Neuronal stem cell (in vitro differentiated cells): ENCODE results near the gene SGK1.

ENCODE experiments used
- DNase-seq: peaks from one replicate; pipeline ENCODE4 v3.0.0-alpha.2; 2013; ENCODE audit warnings: low spot score
- H2AFZ ChIP-seq: one replicate; pipeline ENCODE4 v1.6.1; 2013; ENCODE audit warnings: mild to moderate bottlenecking, low read length, inconsistent platforms
- H2AK5ac ChIP-seq: 2 replicates; pipeline ENCODE4 v1.6.1; 2013; ENCODE audit warnings: low read depth, mild to moderate bottlenecking, inconsistent platforms, low read length, moderate library complexity, mixed read lengths
- H2BK120ac ChIP-seq: 2 replicates; pipeline ENCODE4 v1.6.1; 2013; ENCODE audit warnings: low read depth, mild to moderate bottlenecking, inconsistent platforms, low read length, moderate library complexity, mixed read lengths
- H2BK12ac ChIP-seq: one replicate; pipeline ENCODE4 v1.6.1; 2013; ENCODE audit warnings: low read length, inconsistent platforms
- H2BK15ac ChIP-seq: 2 replicates; pipeline ENCODE4 v1.6.1; 2013; ENCODE audit warnings: mild to moderate bottlenecking, low read length, inconsistent platforms, mixed read lengths
- H2BK5ac ChIP-seq: one replicate; pipeline ENCODE4 v1.6.1; 2013; ENCODE audit warnings: inconsistent platforms, mild to moderate bottlenecking, low read length, moderate library complexity
- H3K14ac ChIP-seq: one replicate; pipeline ENCODE4 v1.6.1; 2013; ENCODE audit warnings: low read length, inconsistent platforms
- H3K18ac ChIP-seq: 2 replicates; pipeline ENCODE4 v1.6.1; 2013; ENCODE audit warnings: low read length, inconsistent platforms
- H3K23ac ChIP-seq: 2 replicates; pipeline ENCODE4 v1.6.1; 2013; ENCODE audit warnings: low read depth, mild to moderate bottlenecking, mixed read lengths, low read length, inconsistent platforms; ENCODE audit not compliant: poor library complexity
- H3K27ac ChIP-seq: replicated peaks from 3 replicates; pipeline ENCODE4 v1.5.1; 2013; ENCODE audit warnings: low read length, inconsistent platforms
- H3K27me3 ChIP-seq, 3 experiments: 2 replicates each; pipeline ENCODE4 v1.6.1; 2013; ENCODE audit warnings: low read length in 3 of 3, mild to moderate bottlenecking in 2 of 3, inconsistent platforms in 1 of 3, low read depth in 1 of 3, mixed read lengths in 1 of 3, moderate library complexity in 1 of 3; ENCODE audit not compliant: control insufficient read depth in 3 of 3, insufficient read depth in 3 of 3
- H3K36me3 ChIP-seq, 2 donors: replicated peaks in 1 of 2; 2 replicates each; pipeline ENCODE4 v1.6.1; 2013; ENCODE audit warnings: low read length in 2 of 2; ENCODE audit not compliant: control insufficient read depth in 2 of 2, insufficient read depth in 2 of 2
- H3K4ac ChIP-seq: 2 replicates; pipeline ENCODE4 v1.6.1; 2013; ENCODE audit warnings: inconsistent platforms, mild to moderate bottlenecking, low read length, moderate library complexity
- H3K4me1 ChIP-seq, 2 donors: 1 replicate in 1 of 2; 2 replicates in 1 of 2; pipeline ENCODE4 v1.6.1; 2013; ENCODE audit warnings: low read length in 2 of 2, low read depth in 1 of 2; ENCODE audit not compliant: control insufficient read depth in 2 of 2, insufficient read depth in 1 of 2
- H3K4me2 ChIP-seq: one replicate; pipeline ENCODE4 v1.6.1; 2013; ENCODE audit warnings: mild to moderate bottlenecking, low read length, inconsistent platforms; ENCODE audit not compliant: insufficient read depth, poor library complexity, severe bottlenecking
- H3K4me3 ChIP-seq, 2 donors: 2 replicates each; pipeline ENCODE4 v1.5.1; 2013; ENCODE audit warnings: low read length in 2 of 2, mild to moderate bottlenecking in 2 of 2, inconsistent platforms in 1 of 2, moderate library complexity in 1 of 2
- H3K79me1 ChIP-seq: one replicate; pipeline ENCODE4 v1.6.1; 2013; ENCODE audit warnings: low read depth, mild to moderate bottlenecking, inconsistent platforms, low read length, moderate library complexity
- H3K9ac ChIP-seq: one replicate; pipeline ENCODE4 v1.6.1; 2013; ENCODE audit warnings: mild to moderate bottlenecking, low read depth, low read length, inconsistent platforms; ENCODE audit not compliant: poor library complexity
- H3K9me3 ChIP-seq, 2 donors: replicated peaks in 1 of 2; 2 replicates each; pipeline versions ENCODE3 to v1.6.1; 2013; ENCODE audit warnings: low read length in 2 of 2, mild to moderate bottlenecking in 2 of 2, inconsistent platforms in 1 of 2, low read depth in 1 of 2, mixed read lengths in 1 of 2, moderate library complexity in 1 of 2; ENCODE audit not compliant: control insufficient read depth in 2 of 2, insufficient read depth in 1 of 2
- H4K8ac ChIP-seq: one replicate; pipeline ENCODE4 v1.6.1; 2013; ENCODE audit warnings: low read depth, mild to moderate bottlenecking, inconsistent platforms, low read length, moderate library complexity
- H4K91ac ChIP-seq: one replicate; pipeline ENCODE4 v1.6.1; 2013; ENCODE audit warnings: low read length, low read depth, mild to moderate bottlenecking, inconsistent platforms; ENCODE audit not compliant: poor library complexity
- WGBS, 2 donors: extraction: QIAGEN DNeasy Blood & Tissue Kit; methylation state at CpG; one replicate each; pipeline ENCODE4 v1.1.7; 2013; ENCODE audit warnings: missing lambda C conversion rate in 2 of 2, mixed read lengths in 1 of 2; ENCODE audit not compliant: insufficient read length in 2 of 2, insufficient replicate concordance in 1 of 2; ENCODE audit errors: extremely low coverage in 2 of 2; 5-methylcytosine and 5-hydroxymethylcytosine counted together

SGK1 gene

GRCh38 chr6:134249759-134250602 is 67.9 kb downstream of the SGK1 start:
- Histone ChIP-seq H3K36me3 (no peaks in the 10 kb centered on the region), H3K4me1 (no peaks in the 10 kb centered on the region), H3K18ac (no peak overlapping the region), H2BK5ac (no peak overlapping the region), H2BK120ac (no peak overlapping the region), H3K9me3 (no peaks in the 10 kb centered on the region), H3K79me1 (no peaks in the 10 kb centered on the region), H3K4ac (no peak overlapping the region), H3K4me2 (no peak overlapping the region), H4K91ac (no peak overlapping the region), H3K23ac (no peak overlapping the region), H3K9ac (no peak overlapping the region), H3K27ac (no peak overlapping the region), H2AFZ (no peak overlapping the region), H2AK5ac (no peak overlapping the region), H3K14ac (no peak overlapping the region), H2BK15ac (no peak overlapping the region), H4K8ac (no peak overlapping the region), H3K4me3 (no peak overlapping the region), H3K27me3 (no peaks in the 10 kb centered on the region), H2BK12ac (no peak overlapping the region)
- no peak for DNase-seq
- WGBS, 2 donors = no CpG with 5 or more reads among the region's 7 CpGs

GRCh38 chr6:134249239-134249758 is 68.6 kb downstream of the SGK1 start:
- H2BK120ac ChIP-seq = no peak overlapping the region
- no peak overlapping the region for H3K14ac ChIP-seq

GRCh38 chr6:134247844-134248580 is 69.9 kb downstream of the SGK1 start:
- H3K14ac ChIP-seq = no peak overlapping the region
- no peak overlapping the region for H2BK120ac ChIP-seq
- no peak overlapping the region for H2BK12ac ChIP-seq
- no CpG with 5 or more reads among the region's 4 CpGs for WGBS, 2 donors
- H3K9me3 ChIP-seq = no peaks in the 10 kb centered on the region
- no peak overlapping the region for H3K4me2 ChIP-seq
- no peak overlapping the region for H3K27ac ChIP-seq
- H3K23ac ChIP-seq = no peak overlapping the region
- H3K27me3 ChIP-seq = no peaks in the 10 kb centered on the region
- no peaks in the 10 kb centered on the region for H3K79me1 ChIP-seq
- no peak overlapping the region for H2AFZ ChIP-seq
- no peak for DNase-seq
- no peaks in the 10 kb centered on the region for H3K36me3 ChIP-seq
- no peak overlapping the region for H2BK5ac ChIP-seq
- no peak overlapping the region for H3K18ac ChIP-seq
- H4K8ac ChIP-seq = no peak overlapping the region
- no peak overlapping the region for H3K4me3 ChIP-seq
- no peak overlapping the region for H3K9ac ChIP-seq
- no peak overlapping the region for H4K91ac ChIP-seq
- no peak overlapping the region for H3K4ac ChIP-seq
- H3K4me1 ChIP-seq = no peaks in the 10 kb centered on the region
- H2AK5ac ChIP-seq = no peak overlapping the region
- H2BK15ac ChIP-seq = no peak overlapping the region

More at GRCh38 chr6:134249239-134249758, 68.6 kb downstream of the SGK1 start:
- no peak overlapping the region for H2AFZ ChIP-seq
- H3K18ac ChIP-seq = no peak overlapping the region
- no peak overlapping the region for H3K4me3 ChIP-seq
- H3K4ac ChIP-seq = no peak overlapping the region
- DNase-seq = no peak
- H2BK12ac ChIP-seq = no peak overlapping the region
- no peaks in the 10 kb centered on the region for H3K27me3 ChIP-seq
- no peak overlapping the region for H4K8ac ChIP-seq
- no peaks in the 10 kb centered on the region for H3K9me3 ChIP-seq
- H3K79me1 ChIP-seq = no peaks in the 10 kb centered on the region
- H3K36me3 ChIP-seq = no peaks in the 10 kb centered on the region
- H3K27ac ChIP-seq = no peak overlapping the region
- no CpG with 5 or more reads among the region's 5 CpGs for WGBS, 2 donors
- H2AK5ac ChIP-seq = no peak overlapping the region
- H3K4me2 ChIP-seq = no peak overlapping the region
- H2BK15ac ChIP-seq = no peak overlapping the region
- no peak overlapping the region for H4K91ac ChIP-seq
- no peaks in the 10 kb centered on the region for H3K4me1 ChIP-seq
- no peak overlapping the region for H3K9ac ChIP-seq
- no peak overlapping the region for H3K23ac ChIP-seq
- H2BK5ac ChIP-seq = no peak overlapping the region

GRCh38 chr6:134247231-134247833 is 70.6 kb downstream of the SGK1 start:
- 100% methylated on average over 2 of the region's 5 CpGs; no CpG with 5 or more reads in 1 of the 2 donors for WGBS, 2 donors
- Histone ChIP-seq H2BK15ac (no peak overlapping the region), H3K4me1 (no peaks in the 10 kb centered on the region), H2AFZ (no peak overlapping the region), H3K4ac (no peak overlapping the region), H3K23ac (no peak overlapping the region), H2BK5ac (no peak overlapping the region), H3K27me3 (no peaks in the 10 kb centered on the region), H4K8ac (no peak overlapping the region), H4K91ac (no peak overlapping the region), H3K36me3 (no peaks in the 10 kb centered on the region), H2BK120ac (no peak overlapping the region), H3K9me3 (no peaks in the 10 kb centered on the region), H3K27ac (no peak overlapping the region), H3K4me3 (no peak overlapping the region), H3K4me2 (no peak overlapping the region), H2BK12ac (no peak overlapping the region), H3K9ac (no peak overlapping the region), H3K14ac (no peak overlapping the region), H2AK5ac (no peak overlapping the region), H3K79me1 (no peaks in the 10 kb centered on the region), H3K18ac (no peak overlapping the region)
- no peak for DNase-seq
